HG02642 (cell line): ENCODE results near the gene XRCC6.
"Not testable (repeated sequence)": the region's sequence is repeated elsewhere in the genome, so short reads cannot be mapped to it uniquely, and the experiment has no call there.

Source experiments
- ATAC-seq: cut with Tn5 transposase; IDR thresholded peaks from one replicate; pipeline ENCODE4 v1.9.1; 2021; ENCODE audit warnings: mild to moderate bottlenecking; ENCODE audit not compliant: unreplicated experiment, poor library complexity

XRCC6 gene

GRCh38 chr22:41598081-41598480 is 23.0 kb upstream of the XRCC6 start:
- ATAC-seq: no peak

- no peak for ATAC-seq
Observed at GRCh38 chr22:41598891-41599635, 22.0 kb upstream of the XRCC6 start.

GRCh38 chr22:41600976-41601375 is 20.1 kb upstream of the XRCC6 start:
- no peak for ATAC-seq

GRCh38 chr22:41603873-41604332 is 17.2 kb upstream of the XRCC6 start:
- ATAC-seq: peak; percentile 83

- ATAC-seq: no peak
Observed at GRCh38 chr22:41608386-41608785, 12.7 kb upstream of the XRCC6 start.

- ATAC-seq: no peak
Observed at GRCh38 chr22:41612603-41613306, 8.3 kb upstream of the XRCC6 start.

GRCh38 chr22:41613456-41613855 is 7.6 kb upstream of the XRCC6 start:
- no peak for ATAC-seq

- peak; percentile 20 for ATAC-seq
Observed at GRCh38 chr22:41619979-41620588, 1.0 kb upstream of the XRCC6 start.

- peak; percentile 23 for ATAC-seq
Observed at GRCh38 chr22:41620589-41621098, 451 bp upstream of the XRCC6 start, which contains the start of gene DESI1. Gene DESI1, minus strand, starts transcription at chr22:41621043. Its CDS starts 204 bp downstream, at chr22:41620839.

- ATAC-seq: no peak
Observed at GRCh38 chr22:41621911-41622179, 750 bp downstream of the XRCC6 start.

GRCh38 chr22:41625577-41625976 is 4.5 kb downstream of the XRCC6 start:
- ATAC-seq: no peak

GRCh38 chr22:41631115-41631514 is 10.0 kb downstream of the XRCC6 start:
- ATAC-seq: not testable (repeated sequence)

- ATAC-seq: not testable (repeated sequence)
Observed at GRCh38 chr22:41631615-41632014, 10.5 kb downstream of the XRCC6 start.

- not testable (repeated sequence) for ATAC-seq
Observed at GRCh38 chr22:41634610-41635009, 13.5 kb downstream of the XRCC6 start.

GRCh38 chr22:41636467-41636866 is 15.4 kb downstream of the XRCC6 start:
- ATAC-seq: no peak

- ATAC-seq: not testable (repeated sequence)
Observed at GRCh38 chr22:41637623-41638022, 16.5 kb downstream of the XRCC6 start.

- ATAC-seq: no peak
Observed at GRCh38 chr22:41638124-41638523, 17.0 kb downstream of the XRCC6 start.

- ATAC-seq: no peak
Observed at GRCh38 chr22:41638748-41639147, 17.7 kb downstream of the XRCC6 start.

- no peak for ATAC-seq
Observed at GRCh38 chr22:41641854-41642253, 20.8 kb downstream of the XRCC6 start.

GRCh38 chr22:41642331-41643110 is 21.4 kb downstream of the XRCC6 start:
- ATAC-seq: no peak
